ENCODE data around the gene FADS1. TPM values are rescaled to one million over a fixed set of nuclear protein-coding genes. Genes with fewer than 3 reads are reported as not detected.

The FADS1 gene
- total RNA-seq, 1 experiment from 2014 or later = 116 TPM

- no peak for TF ChIP-seq CTCF (IDR thresholded peaks at IDR 0.05; ENCODE audit: insufficient read depth in 1 of 2, low read depth in 1 of 2, low read length in 1 of 2, severe bottlenecking in 1 of 2, unreplicated experiment in 1 of 2)
- Mint-ChIP-seq H3K4me3 (ENCODE audit: unreplicated experiment) (no peak overlapping the region), H3K4me1 (ENCODE audit: low read depth, unreplicated experiment) (no peaks in the 10 kb centered on the region), H3K27ac (ENCODE audit: unreplicated experiment) (no peak overlapping the region), H3K9me3 (ENCODE audit: unreplicated experiment) (no peaks in the 10 kb centered on the region), H3K27me3 (ENCODE audit: insufficient read depth, unreplicated experiment) (no peaks in the 10 kb centered on the region), H3K36me3 (ENCODE audit: insufficient read depth, unreplicated experiment) (peaks cover 85% of the 10 kb centered on the region)
- Histone ChIP-seq H3K4me1 (no peaks in the 10 kb centered on the region), H3K4me3 (ENCODE audit: low read depth, low read length) (no peak overlapping the region), H3K36me3 (ENCODE audit: control insufficient read depth, insufficient read depth, low read length) (peaks cover 7% of the 10 kb centered on the region), H3K9me3 (no peaks in the 10 kb centered on the region), H3K27me3 (replicated peaks; ENCODE audit: control insufficient read depth, insufficient read depth, low read length) (no peaks in the 10 kb centered on the region)
- DNase-seq = no peak
- intact Hi-C loops (cut with micrococcal nuclease; ENCODE audit: unreplicated experiment) = no loop called here
- POLR2A ChIA-PET = no interaction called here
- BruUV-seq (replicated peaks) = no TSS peak
- CTCF ChIA-PET = no interaction called here
These were observed 35.2 kb downstream of the FADS1 start for GRCh38 chr11:61781585-61781984.

DNA sequence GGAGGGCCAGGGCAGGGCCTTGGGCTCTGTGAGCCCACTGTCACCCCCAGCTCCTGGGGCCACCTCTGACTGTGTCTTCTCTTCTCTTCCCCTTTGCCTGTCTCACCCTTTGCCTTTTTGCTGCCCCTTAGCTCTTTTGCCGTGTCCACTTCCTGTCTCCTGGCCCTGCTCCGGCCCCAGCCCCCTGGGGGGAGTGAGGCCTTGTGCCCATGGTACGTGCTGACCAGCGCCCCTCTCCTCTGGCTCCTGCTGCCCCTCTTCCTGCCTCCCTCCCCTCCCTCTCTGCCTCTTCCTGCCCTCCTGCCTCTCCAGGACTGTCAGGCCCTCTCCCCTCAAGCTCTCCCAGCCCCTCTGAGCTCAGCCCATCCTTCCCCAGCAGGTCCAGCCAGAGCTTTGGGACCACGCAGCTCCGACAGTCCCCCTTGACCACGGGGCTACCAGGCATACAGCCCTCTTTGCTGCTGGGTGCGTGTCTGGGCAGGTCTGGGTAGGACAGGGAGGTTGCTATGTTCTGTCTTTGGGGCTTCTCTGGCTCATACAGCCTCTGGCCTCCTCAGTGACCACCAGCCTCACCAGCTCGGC is 36.1 kb downstream of the FADS1 start:
- TF ChIP-seq CTCF (IDR thresholded peaks at IDR 0.05; ENCODE audit: insufficient read depth in 1 of 2, low read depth in 1 of 2, low read length in 1 of 2, severe bottlenecking in 1 of 2, unreplicated experiment in 1 of 2) = no peak
- POLR2A ChIA-PET = interaction anchor here (0.9 kb wide), 1 partner anchor 33 kb away, joined by 3 read pairs; no protein-coding TSS in a partner anchor
- Histone ChIP-seq H3K27me3 (replicated peaks; ENCODE audit: control insufficient read depth, insufficient read depth, low read length) (no peaks in the 10 kb centered on the region), H3K9me3 (no peaks in the 10 kb centered on the region), H3K4me1 (no peaks in the 10 kb centered on the region), H3K4me3 (ENCODE audit: low read depth, low read length) (no peak overlapping the region), H3K36me3 (ENCODE audit: control insufficient read depth, insufficient read depth, low read length) (peaks cover 8% of the 10 kb centered on the region)
- no peak overlapping the region for H3K27ac Mint-ChIP-seq (ENCODE audit: unreplicated experiment)
- H3K36me3 Mint-ChIP-seq (ENCODE audit: insufficient read depth, unreplicated experiment) = peaks cover 87% of the 10 kb centered on the region
- H3K9me3 Mint-ChIP-seq (ENCODE audit: unreplicated experiment) = no peaks in the 10 kb centered on the region
- H3K4me1 Mint-ChIP-seq (ENCODE audit: low read depth, unreplicated experiment) = no peaks in the 10 kb centered on the region
- intact Hi-C loops (cut with micrococcal nuclease; ENCODE audit: unreplicated experiment) = no loop called here
- CTCF ChIA-PET = interaction anchor here (0.9 kb wide), 1 partner anchor 33 kb away, joined by 3 read pairs; no protein-coding TSS in a partner anchor
- no peak overlapping the region for H3K4me3 Mint-ChIP-seq (ENCODE audit: unreplicated experiment)
- no peak for DNase-seq
- H3K27me3 Mint-ChIP-seq (ENCODE audit: insufficient read depth, unreplicated experiment) = no peaks in the 10 kb centered on the region
- BruUV-seq (replicated peaks) = no TSS peak

- Histone ChIP-seq H3K36me3 (ENCODE audit: control insufficient read depth, insufficient read depth, low read length) (peaks cover 8% of the 10 kb centered on the region), H3K9me3 (no peaks in the 10 kb centered on the region), H3K4me3 (ENCODE audit: low read depth, low read length) (no peak overlapping the region), H3K27me3 (replicated peaks; ENCODE audit: control insufficient read depth, insufficient read depth, low read length) (no peaks in the 10 kb centered on the region), H3K4me1 (no peaks in the 10 kb centered on the region)
- Mint-ChIP-seq H3K4me1 (ENCODE audit: low read depth, unreplicated experiment) (no peaks in the 10 kb centered on the region), H3K4me3 (ENCODE audit: unreplicated experiment) (no peak overlapping the region), H3K9me3 (ENCODE audit: unreplicated experiment) (no peaks in the 10 kb centered on the region), H3K27ac (ENCODE audit: unreplicated experiment) (no peak overlapping the region), H3K36me3 (ENCODE audit: insufficient read depth, unreplicated experiment) (peaks cover 85% of the 10 kb centered on the region), H3K27me3 (ENCODE audit: insufficient read depth, unreplicated experiment) (no peaks in the 10 kb centered on the region)
- intact Hi-C loops (cut with micrococcal nuclease; ENCODE audit: unreplicated experiment) = no loop called here
- ChIA-PET CTCF (interaction anchor here (0.9 to 2.2 kb wide), 3 partner anchors 29 to 32 kb away, joined by 3 to 8 read pairs (median 3); no protein-coding TSS in a partner anchor), POLR2A (interaction anchor here (0.9 kb wide), 1 partner anchor 33 kb away, joined by 3 read pairs; no protein-coding TSS in a partner anchor)
- TF ChIP-seq CTCF (IDR thresholded peaks at IDR 0.05; ENCODE audit: insufficient read depth in 1 of 2, low read depth in 1 of 2, low read length in 1 of 2, severe bottlenecking in 1 of 2, unreplicated experiment in 1 of 2) = no peak
- DNase-seq = no peak
- no TSS peak for BruUV-seq (replicated peaks)
These were observed 36.9 kb downstream of the FADS1 start for GRCh38 chr11:61779666-61780525.

All from Caco-2 (cell line).